IPS DF 6.9 (cell line): ENCODE measurements around the gene OR51V1.

Experiments used
- DNase-seq: peaks from one replicate; pipeline ENCODE4 v3.0.0-alpha.2; 2013; ENCODE audit warnings: low read depth, low spot score
- H3K27ac ChIP-seq: one replicate; pipeline ENCODE4 v1.5.1; 2013; ENCODE audit warnings: low read length, control low read depth
- H3K27me3 ChIP-seq: 2 replicates; pipeline ENCODE4 v1.6.1; 2013; ENCODE audit warnings: mild to moderate bottlenecking, low read length; ENCODE audit not compliant: control insufficient read depth, insufficient read depth
- H3K36me3 ChIP-seq: 2 replicates; pipeline ENCODE4 v1.6.1; 2013; ENCODE audit warnings: low read length; ENCODE audit not compliant: control insufficient read depth, insufficient read depth
- H3K4me1 ChIP-seq: 2 replicates; pipeline ENCODE4 v1.6.1; 2013; ENCODE audit warnings: low read length; ENCODE audit not compliant: control insufficient read depth, insufficient read depth
- H3K4me3 ChIP-seq: 2 replicates; pipeline ENCODE4 v1.5.1; 2013; ENCODE audit warnings: mild to moderate bottlenecking, low read length
- H3K9me3 ChIP-seq: 2 replicates; pipeline ENCODE4 v1.6.1; 2013; ENCODE audit warnings: low read length, inconsistent platforms; ENCODE audit not compliant: control insufficient read depth, insufficient read depth
- WGBS: extraction: QIAGEN DNeasy Blood & Tissue Kit; methylation state at CpG from one replicate; pipeline ENCODE4 v1.1.7; 2013; ENCODE audit warnings: mixed read lengths, missing lambda C conversion rate; ENCODE audit not compliant: insufficient read length, insufficient coverage; 5-methylcytosine and 5-hydroxymethylcytosine counted together

The OR51V1 gene

DNA sequence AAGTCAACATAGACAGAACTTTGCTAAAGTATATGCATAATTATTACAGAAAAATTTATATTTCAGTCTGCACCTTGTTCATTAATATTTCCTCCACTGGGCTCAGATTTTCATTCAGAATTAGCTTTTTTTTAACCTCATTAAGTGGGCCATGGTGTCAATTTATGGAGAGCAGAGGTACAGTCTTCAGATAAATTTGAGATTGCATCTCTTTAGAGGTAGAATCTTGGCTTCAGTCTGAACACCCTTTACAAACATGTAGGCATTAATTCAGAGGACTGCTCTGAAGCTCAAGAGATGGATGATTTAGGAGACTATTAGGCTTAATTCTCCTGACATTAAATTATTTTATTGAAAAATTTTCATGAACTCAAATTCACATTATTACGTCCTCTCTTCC lies 29.8 kb upstream of the OR51V1 start:
- Histone ChIP-seq H3K9me3 (no peaks in the 10 kb centered on the region), H3K4me1 (no peaks in the 10 kb centered on the region), H3K27me3 (no peaks in the 10 kb centered on the region), H3K4me3 (no peak overlapping the region), H3K36me3 (no peaks in the 10 kb centered on the region), H3K27ac (no peak overlapping the region)
- DNase-seq, result no peak
- WGBS, result 100% methylated on average over 1 of the region's 1 CpG

GRCh38 chr11:5229796-5230195 lies 29.3 kb upstream of the OR51V1 start:
- WGBS, result no CpG with 5 or more reads among the region's 2 CpGs
- no peak overlapping the region for H3K4me3 ChIP-seq
- no peaks in the 10 kb centered on the region for H3K36me3 ChIP-seq
- H3K27me3 ChIP-seq, result no peaks in the 10 kb centered on the region
- no peaks in the 10 kb centered on the region for H3K9me3 ChIP-seq
- no peak overlapping the region for H3K27ac ChIP-seq
- H3K4me1 ChIP-seq, result no peaks in the 10 kb centered on the region
- no peak for DNase-seq

DNA sequence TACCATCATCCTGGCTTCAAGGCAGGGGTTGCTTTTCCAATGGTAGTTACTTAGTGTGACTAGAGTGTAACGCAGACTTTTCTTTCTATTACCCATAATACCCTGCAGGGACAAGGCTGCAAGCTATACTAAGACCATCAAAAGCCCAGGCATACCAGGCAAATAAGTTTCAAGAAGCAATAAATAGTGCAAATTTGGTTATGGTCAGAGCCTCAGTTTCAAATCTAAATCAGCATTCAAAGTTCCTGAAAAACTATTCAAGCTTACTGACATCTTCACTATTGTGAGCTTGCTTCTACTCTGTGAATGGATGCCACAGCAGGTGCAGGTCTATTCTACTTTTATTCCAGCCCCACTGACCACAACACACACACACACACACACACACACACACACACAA lies 28.9 kb upstream of the OR51V1 start:
- H3K36me3 ChIP-seq, result no peaks in the 10 kb centered on the region
- H3K4me1 ChIP-seq, result no peaks in the 10 kb centered on the region
- no peaks in the 10 kb centered on the region for H3K9me3 ChIP-seq
- no peak overlapping the region for H3K4me3 ChIP-seq
- no CpG with 5 or more reads among the region's 1 CpG for WGBS
- H3K27ac ChIP-seq, result no peak overlapping the region
- DNase-seq, result no peak
- no peaks in the 10 kb centered on the region for H3K27me3 ChIP-seq

DNA sequence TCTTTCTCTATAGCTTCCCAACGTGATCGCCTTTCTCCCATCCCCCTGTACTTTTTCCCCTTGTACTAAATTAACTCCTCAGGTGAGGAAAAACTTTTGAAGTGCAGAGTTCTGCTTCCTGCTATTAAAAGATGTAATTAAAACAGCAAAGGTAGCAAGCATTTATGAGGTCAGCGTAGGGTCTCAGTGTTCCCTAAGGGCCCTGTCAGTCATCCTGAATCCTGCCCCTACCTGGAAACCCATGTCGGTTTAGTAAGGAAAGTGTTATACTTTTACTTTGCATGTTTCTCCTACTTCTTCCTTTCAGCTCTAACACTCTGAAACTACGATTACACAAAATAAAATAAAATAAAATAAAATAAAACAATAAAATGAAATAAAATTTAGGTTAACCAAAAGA lies 27.6 kb upstream of the OR51V1 start:
- Histone ChIP-seq H3K4me1 (no peaks in the 10 kb centered on the region), H3K9me3 (no peaks in the 10 kb centered on the region), H3K27me3 (no peaks in the 10 kb centered on the region), H3K4me3 (no peak overlapping the region), H3K27ac (no peak overlapping the region), H3K36me3 (no peaks in the 10 kb centered on the region)
- no peak for DNase-seq
- 100% methylated on average over 2 of the region's 5 CpGs for WGBS

DNA sequence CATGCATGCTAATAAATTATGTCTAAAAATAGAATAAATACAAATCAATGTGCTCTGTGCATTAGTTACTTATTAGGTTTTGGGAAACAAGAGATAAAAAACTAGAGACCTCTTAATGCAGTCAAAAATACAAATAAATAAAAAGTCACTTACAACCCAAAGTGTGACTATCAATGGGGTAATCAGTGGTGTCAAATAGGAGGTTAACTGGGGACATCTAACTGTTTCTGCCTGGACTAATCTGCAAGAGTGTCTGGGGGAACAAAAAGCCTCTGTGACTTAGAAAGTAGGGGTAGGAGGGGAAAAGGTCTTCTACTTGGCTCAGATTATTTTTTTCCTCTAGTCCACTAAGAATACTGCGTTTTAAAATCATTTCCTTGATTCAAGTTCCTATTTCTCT lies 27.2 kb upstream of the OR51V1 start:
- H3K4me3 ChIP-seq, result no peak overlapping the region
- WGBS, result no CpG with 5 or more reads among the region's 1 CpG
- H3K9me3 ChIP-seq, result no peaks in the 10 kb centered on the region
- no peak for DNase-seq
- no peak overlapping the region for H3K27ac ChIP-seq
- H3K27me3 ChIP-seq, result no peaks in the 10 kb centered on the region
- no peaks in the 10 kb centered on the region for H3K4me1 ChIP-seq
- no peaks in the 10 kb centered on the region for H3K36me3 ChIP-seq

DNA sequence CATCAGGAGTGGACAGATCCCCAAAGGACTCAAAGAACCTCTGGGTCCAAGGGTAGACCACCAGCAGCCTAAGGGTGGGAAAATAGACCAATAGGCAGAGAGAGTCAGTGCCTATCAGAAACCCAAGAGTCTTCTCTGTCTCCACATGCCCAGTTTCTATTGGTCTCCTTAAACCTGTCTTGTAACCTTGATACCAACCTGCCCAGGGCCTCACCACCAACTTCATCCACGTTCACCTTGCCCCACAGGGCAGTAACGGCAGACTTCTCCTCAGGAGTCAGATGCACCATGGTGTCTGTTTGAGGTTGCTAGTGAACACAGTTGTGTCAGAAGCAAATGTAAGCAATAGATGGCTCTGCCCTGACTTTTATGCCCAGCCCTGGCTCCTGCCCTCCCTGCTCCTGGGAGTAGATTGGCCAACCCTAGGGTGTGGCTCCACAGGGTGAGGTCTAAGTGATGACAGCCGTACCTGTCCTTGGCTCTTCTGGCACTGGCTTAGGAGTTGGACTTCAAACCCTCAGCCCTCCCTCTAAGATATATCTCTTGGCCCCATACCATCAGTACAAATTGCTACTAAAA lies 26.3 kb upstream of the OR51V1 start, which contains the start of gene HBB:
Gene HBB, minus strand, starts transcription at position 340 of the 579 bp plus-strand sequence. Its CDS starts 50 bp downstream, at position 290.
- Histone ChIP-seq H3K27me3 (no peaks in the 10 kb centered on the region), H3K36me3 (no peaks in the 10 kb centered on the region), H3K9me3 (no peaks in the 10 kb centered on the region), H3K27ac (no peak within 1 kb of the TSS), H3K4me3 (no peak within 1 kb of the TSS), H3K4me1 (no peaks in the 10 kb centered on the region)
- no CpG with 5 or more reads among the region's 3 CpGs for WGBS
- DNase-seq, result no peak

DNA sequence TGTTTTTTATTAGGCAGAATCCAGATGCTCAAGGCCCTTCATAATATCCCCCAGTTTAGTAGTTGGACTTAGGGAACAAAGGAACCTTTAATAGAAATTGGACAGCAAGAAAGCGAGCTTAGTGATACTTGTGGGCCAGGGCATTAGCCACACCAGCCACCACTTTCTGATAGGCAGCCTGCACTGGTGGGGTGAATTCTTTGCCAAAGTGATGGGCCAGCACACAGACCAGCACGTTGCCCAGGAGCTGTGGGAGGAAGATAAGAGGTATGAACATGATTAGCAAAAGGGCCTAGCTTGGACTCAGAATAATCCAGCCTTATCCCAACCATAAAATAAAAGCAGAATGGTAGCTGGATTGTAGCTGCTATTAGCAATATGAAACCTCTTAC lies 25.0 kb upstream of the OR51V1 start:
- H3K9me3 ChIP-seq, result no peaks in the 10 kb centered on the region
- no peaks in the 10 kb centered on the region for H3K4me1 ChIP-seq
- no peaks in the 10 kb centered on the region for H3K27me3 ChIP-seq
- no peak for DNase-seq
- H3K27ac ChIP-seq, result no peak overlapping the region
- no peak overlapping the region for H3K4me3 ChIP-seq
- WGBS, result no CpG with 5 or more reads among the region's 2 CpGs
- H3K36me3 ChIP-seq, result no peaks in the 10 kb centered on the region

DNA sequence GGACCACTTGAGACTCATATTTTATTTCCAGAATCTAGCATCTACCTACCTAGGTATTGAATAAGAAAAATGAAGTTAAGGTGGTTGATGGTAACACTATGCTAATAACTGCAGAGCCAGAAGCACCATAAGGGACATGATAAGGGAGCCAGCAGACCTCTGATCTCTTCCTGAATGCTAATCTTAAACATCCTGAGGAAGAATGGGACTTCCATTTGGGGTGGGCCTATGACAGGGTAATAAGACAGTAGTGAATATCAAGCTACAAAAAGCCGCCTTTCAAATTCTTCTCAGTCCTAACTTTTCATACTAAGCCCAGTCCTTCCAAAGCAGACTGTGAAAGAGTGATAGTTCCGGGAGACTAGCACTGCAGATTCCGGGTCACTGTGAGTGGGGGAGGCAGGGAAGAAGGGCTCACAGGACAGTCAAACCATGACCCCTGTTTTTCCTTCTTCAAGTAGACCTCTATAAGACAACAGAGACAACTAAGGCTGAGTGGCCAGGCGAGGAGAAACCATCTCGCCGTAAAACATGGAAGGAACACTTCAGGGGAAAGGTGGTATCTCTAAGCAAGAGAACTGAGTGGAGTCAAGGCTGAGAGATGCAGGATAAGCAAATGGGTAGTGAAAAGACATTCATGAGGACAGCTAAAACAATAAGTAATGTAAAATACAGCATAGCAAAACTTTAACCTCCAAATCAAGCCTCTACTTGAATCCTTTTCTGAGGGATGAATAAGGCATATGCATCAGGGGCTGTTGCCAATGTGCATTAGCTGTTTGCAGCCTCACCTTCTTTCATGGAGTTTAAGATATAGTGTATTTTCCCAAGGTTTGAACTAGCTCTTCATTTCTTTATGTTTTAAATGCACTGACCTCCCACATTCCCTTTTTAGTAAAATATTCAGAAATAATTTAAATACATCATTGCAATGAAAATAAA lies 24.3 kb upstream of the OR51V1 start:
- Histone ChIP-seq H3K9me3 (no peaks in the 10 kb centered on the region), H3K4me3 (no peak overlapping the region), H3K27me3 (no peaks in the 10 kb centered on the region), H3K27ac (no peak overlapping the region), H3K4me1 (no peaks in the 10 kb centered on the region), H3K36me3 (no peaks in the 10 kb centered on the region)
- no CpG with 5 or more reads among the region's 6 CpGs for WGBS
- no peak for DNase-seq

- H3K4me3 ChIP-seq, result no peak overlapping the region
- no peak for DNase-seq
- H3K4me1 ChIP-seq, result no peaks in the 10 kb centered on the region
- H3K36me3 ChIP-seq, result no peaks in the 10 kb centered on the region
- WGBS, result no CpG with 5 or more reads among the region's 1 CpG
- no peaks in the 10 kb centered on the region for H3K9me3 ChIP-seq
- H3K27ac ChIP-seq, result no peak overlapping the region
- no peaks in the 10 kb centered on the region for H3K27me3 ChIP-seq
These were observed 23.2 kb upstream of the OR51V1 start for GRCh38 chr11:5223686-5224085.

- H3K4me3 ChIP-seq, result no peak overlapping the region
- no peaks in the 10 kb centered on the region for H3K9me3 ChIP-seq
- H3K36me3 ChIP-seq, result no peaks in the 10 kb centered on the region
- no peak overlapping the region for H3K27ac ChIP-seq
- no peaks in the 10 kb centered on the region for H3K27me3 ChIP-seq
- H3K4me1 ChIP-seq, result no peaks in the 10 kb centered on the region
- WGBS, result no CpG with 5 or more reads among the region's 6 CpGs
- DNase-seq, result no peak
These were observed 22.7 kb upstream of the OR51V1 start for GRCh38 chr11:5223146-5223545.
